IMR-90 (cell line): ENCODE measurements around the gene ADGRF1. TPM values are rescaled to one million over a fixed set of nuclear protein-coding genes. Genes with fewer than 3 reads are reported as not detected.

Source experiments
- ATAC-seq: fragments of 200-7000 bp; cut with Tn5 transposase; 2 replicates; pipeline ENCODE4 v1.9.1; 2020; ENCODE audit warnings: low read depth, mild to moderate bottlenecking, moderate library complexity
- BruUV-seq: library from RNA; stranded (reverse); fragments of 400-500 nt; replicated peaks from 2 replicates; lab custom pipeline; 2021; lab: Mats Ljungman, UMichigan
- CTCF ChIA-PET: fragments of 300-600 bp; formaldehyde crosslinking; extraction: SDS; loops from one replicate; lab custom pipeline; 2021; ENCODE audit warnings: antibody characterized with exemption; lab: Yijun Ruan, JAX
- POLR2A ChIA-PET: fragments of 300-600 bp; sonication (Branson Sonifier 250); formaldehyde crosslinking; loops from one replicate; lab custom pipeline; 2022; ENCODE audit warnings: antibody characterized with exemption; ENCODE audit not compliant: unreplicated experiment; lab: Charles Lee
- DNase-seq: peaks from one replicate; pipeline ENCODE4 v3.0.0; 2013
- H2AFZ ChIP-seq: replicated peaks from 2 replicates; pipeline ENCODE3; 2013; ENCODE audit warnings: low read length, mild to moderate bottlenecking; ENCODE audit not compliant: poor library complexity
- H2AK5ac ChIP-seq: 2 replicates; pipeline ENCODE4 v1.6.1; 2013; ENCODE audit warnings: low read depth, low read length, inconsistent platforms
- H2AK9ac ChIP-seq: replicated peaks from 2 replicates; pipeline ENCODE3; 2013; ENCODE audit warnings: mild to moderate bottlenecking, low read depth, low read length, moderate library complexity; ENCODE audit not compliant: poor library complexity
- H2BK120ac ChIP-seq: 2 replicates; pipeline ENCODE4 v1.6.1; 2013; ENCODE audit warnings: low read depth, low read length, inconsistent platforms
- H2BK15ac ChIP-seq: 3 replicates; pipeline ENCODE4 v1.6.1; 2013; ENCODE audit warnings: low read depth, low read length, inconsistent platforms
- H2BK20ac ChIP-seq: 2 replicates; pipeline ENCODE4 v1.6.1; 2013; ENCODE audit warnings: low read depth, mild to moderate bottlenecking, inconsistent platforms, low read length, moderate library complexity
- H2BK5ac ChIP-seq: 2 replicates; pipeline ENCODE4 v1.6.1; 2013; ENCODE audit warnings: mild to moderate bottlenecking, low read depth, low read length, inconsistent platforms; ENCODE audit not compliant: poor library complexity, severe bottlenecking
- H3K14ac ChIP-seq: replicated peaks from 2 replicates; pipeline ENCODE4 v1.6.1; 2013; ENCODE audit warnings: low read depth, low read length, inconsistent platforms
- H3K18ac ChIP-seq: 2 replicates; pipeline ENCODE4 v1.6.1; 2013; ENCODE audit warnings: low read depth, low read length, control low read depth
- H3K23ac ChIP-seq: 2 replicates; pipeline ENCODE4 v1.6.1; 2013; ENCODE audit warnings: low read depth, low read length, inconsistent platforms
- H3K27ac ChIP-seq: 2 replicates; pipeline ENCODE4 v1.5.1; 2013; ENCODE audit warnings: mild to moderate bottlenecking, control low read depth, low read length; ENCODE audit not compliant: insufficient read depth
- H3K27me3 ChIP-seq: 2 replicates; pipeline ENCODE4 v1.6.1; 2013; ENCODE audit warnings: low read length; ENCODE audit not compliant: control insufficient read depth, insufficient read depth
- H3K36me3 ChIP-seq: 2 replicates; pipeline ENCODE4 v1.6.1; 2013; ENCODE audit warnings: low read length, mixed read lengths; ENCODE audit not compliant: control insufficient read depth, insufficient read depth
- H3K4ac ChIP-seq: 2 replicates; pipeline ENCODE4 v1.6.1; 2013; ENCODE audit warnings: low read depth, low read length, inconsistent platforms
- H3K4me1 ChIP-seq: 2 replicates; pipeline ENCODE4 v1.6.1; 2013; ENCODE audit warnings: low read length, mixed read lengths; ENCODE audit not compliant: control insufficient read depth, insufficient read depth
- H3K4me2 ChIP-seq: 2 replicates; pipeline ENCODE4 v1.6.1; 2013; ENCODE audit warnings: low read depth, mild to moderate bottlenecking, control low read depth, low read length, moderate library complexity
- H3K4me3 ChIP-seq: 2 replicates; pipeline ENCODE4 v1.5.1; 2013; ENCODE audit warnings: low read depth, mild to moderate bottlenecking, control low read depth, low read length, moderate library complexity; ENCODE audit not compliant: insufficient read depth
- H3K56ac ChIP-seq: 2 replicates; pipeline ENCODE4 v1.6.1; 2013; ENCODE audit warnings: low read length, inconsistent platforms; ENCODE audit not compliant: insufficient read depth; ENCODE audit errors: extremely low read depth
- H3K79me1 ChIP-seq, 2 experiments: 2 replicates each; pipeline ENCODE4 v1.6.1; 2013; ENCODE audit warnings: low read length in 2 of 2, inconsistent platforms in 1 of 2, low read depth in 1 of 2
- H3K9ac ChIP-seq: 2 replicates; pipeline ENCODE4 v1.6.1; 2013; ENCODE audit warnings: low read depth, low read length, control low read depth
- H3K9me1 ChIP-seq: 2 replicates; pipeline ENCODE4 v1.6.1; 2013; ENCODE audit warnings: low read length, inconsistent platforms; ENCODE audit not compliant: insufficient read depth
- H3K9me3 ChIP-seq: 2 replicates; pipeline ENCODE4 v1.6.1; 2013; ENCODE audit warnings: low read length; ENCODE audit not compliant: control insufficient read depth, insufficient read depth
- H4K20me1 ChIP-seq: 2 replicates; pipeline ENCODE4 v1.6.1; 2013; ENCODE audit warnings: low read length, inconsistent platforms; ENCODE audit not compliant: insufficient read depth
- H4K5ac ChIP-seq: 2 replicates; pipeline ENCODE4 v1.6.1; 2013; ENCODE audit warnings: mild to moderate bottlenecking, low read depth, low read length, control low read depth
- H4K8ac ChIP-seq, 2 experiments: 2 replicates each; pipeline ENCODE4 v1.6.1; 2013; ENCODE audit warnings: low read depth in 2 of 2, low read length in 2 of 2, control low read depth in 1 of 2, inconsistent platforms in 1 of 2
- H4K91ac ChIP-seq: 2 replicates; pipeline ENCODE4 v1.6.1; 2013; ENCODE audit warnings: low read depth, low read length, inconsistent platforms; ENCODE audit not compliant: insufficient read depth
- BHLHE40 ChIP-seq: fragments of 150-350 bp; IDR thresholded peaks from 2 replicates; pipeline ENCODE4 v1.6.1; 2016; ENCODE audit warnings: mild to moderate bottlenecking, low read depth, low read length
- CHD1 ChIP-seq: IDR thresholded peaks from 2 replicates; pipeline ENCODE4 v1.6.1; 2012; ENCODE audit warnings: low read depth, low read length, improper control_type of control experiment
- ELK1 ChIP-seq: fragments of 150-350 bp; IDR thresholded peaks from 2 replicates; pipeline ENCODE4 v1.6.1; 2016; ENCODE audit warnings: low read depth, mild to moderate bottlenecking, low read length, moderate library complexity, borderline replicate concordance
- FOS ChIP-seq: fragments of 150-350 bp; IDR thresholded peaks from 2 replicates; pipeline ENCODE4 v1.6.1; 2016; ENCODE audit warnings: low read depth, low read length
- MAZ ChIP-seq: IDR thresholded peaks from 2 replicates; pipeline ENCODE4 v1.6.1; 2012; ENCODE audit warnings: low read depth, mild to moderate bottlenecking, low read length, improper control_type of control experiment, moderate library complexity, borderline replicate concordance
- NFE2L2 ChIP-seq: fragments of 150-350 bp; IDR thresholded peaks from 2 replicates; pipeline ENCODE4 v1.6.1; 2016; ENCODE audit warnings: low read depth, mild to moderate bottlenecking, low read length
- POLR2A ChIP-seq: IDR thresholded peaks from 2 replicates; pipeline ENCODE4 v1.6.1; 2012; ENCODE audit warnings: mild to moderate bottlenecking, low read depth, low read length
- RAD21 ChIP-seq: IDR thresholded peaks from 2 replicates; pipeline ENCODE4 v1.6.1; 2012; ENCODE audit warnings: low read length, improper control_type of control experiment
- RCOR1 ChIP-seq: IDR thresholded peaks from 2 replicates; pipeline ENCODE4 v1.6.1; 2012; ENCODE audit warnings: mild to moderate bottlenecking, low read length, improper control_type of control experiment; ENCODE audit not compliant: insufficient replicate concordance
- RFX5 ChIP-seq: IDR thresholded peaks from 2 replicates; pipeline ENCODE4 v1.8.0; 2012; ENCODE audit warnings: low read depth, mild to moderate bottlenecking, low read length, moderate library complexity
- SMC3 ChIP-seq: fragments of 150-350 bp; IDR thresholded peaks from 2 replicates; pipeline ENCODE4 v1.6.1; 2016; ENCODE audit warnings: low read depth, mild to moderate bottlenecking, antibody characterized with exemption, low read length, moderate library complexity
- WGBS, 2 experiments: methylation state at CpG; one replicate each; pipeline versions ENCODE4 v1.1.5 to v1.1.7; 2013; ENCODE audit warnings: missing lambda C conversion rate in 2 of 2; ENCODE audit not compliant: insufficient read length in 1 of 2; ENCODE audit errors: extremely low coverage in 2 of 2; 5-methylcytosine and 5-hydroxymethylcytosine counted together
- dilution Hi-C: fragments of 300-500 bp; cut with HindIII; formaldehyde crosslinking; loops from one replicate; pipeline ENCODE4 v1.14.3; 2018; ENCODE audit warnings: low sequenced_read_pairs; ENCODE audit not compliant: unreplicated experiment
- in situ Hi-C: fragments of 300-500 bp; cut with MboI; formaldehyde crosslinking; loops from 3 replicates; pipeline ENCODE4 v1.14.3; 2019; ENCODE audit warnings: low sequenced_read_pairs, inconsistent platforms, mixed read lengths
- intact Hi-C: fragments of 100-400 bp; cut with micrococcal nuclease; formaldehyde crosslinking; loops from 2 replicates; pipeline ENCODE4 v1.10.0; 2022
- polyA plus RNA-seq, 3 experiments: library from polyadenylated mRNA; depleted of rRNA; stranded (reverse); fragments of >200 nt; gene quantifications; 2 replicates each; pipeline ENCODE4 v1.2.3, GENCODE V29; 2012; ENCODE audit warnings: low replicate concordance in 1 of 3
- total RNA-seq: library from RNA; depleted of rRNA; stranded (reverse); fragments of >200 nt; gene quantifications from 2 replicates; pipeline ENCODE4 v1.2.3, GENCODE V29; 2012

The ADGRF1 gene
- total and polyA plus RNA-seq, 2 of the 4 experiments (the other 2 are of a cell fraction), result not detected

DNA sequence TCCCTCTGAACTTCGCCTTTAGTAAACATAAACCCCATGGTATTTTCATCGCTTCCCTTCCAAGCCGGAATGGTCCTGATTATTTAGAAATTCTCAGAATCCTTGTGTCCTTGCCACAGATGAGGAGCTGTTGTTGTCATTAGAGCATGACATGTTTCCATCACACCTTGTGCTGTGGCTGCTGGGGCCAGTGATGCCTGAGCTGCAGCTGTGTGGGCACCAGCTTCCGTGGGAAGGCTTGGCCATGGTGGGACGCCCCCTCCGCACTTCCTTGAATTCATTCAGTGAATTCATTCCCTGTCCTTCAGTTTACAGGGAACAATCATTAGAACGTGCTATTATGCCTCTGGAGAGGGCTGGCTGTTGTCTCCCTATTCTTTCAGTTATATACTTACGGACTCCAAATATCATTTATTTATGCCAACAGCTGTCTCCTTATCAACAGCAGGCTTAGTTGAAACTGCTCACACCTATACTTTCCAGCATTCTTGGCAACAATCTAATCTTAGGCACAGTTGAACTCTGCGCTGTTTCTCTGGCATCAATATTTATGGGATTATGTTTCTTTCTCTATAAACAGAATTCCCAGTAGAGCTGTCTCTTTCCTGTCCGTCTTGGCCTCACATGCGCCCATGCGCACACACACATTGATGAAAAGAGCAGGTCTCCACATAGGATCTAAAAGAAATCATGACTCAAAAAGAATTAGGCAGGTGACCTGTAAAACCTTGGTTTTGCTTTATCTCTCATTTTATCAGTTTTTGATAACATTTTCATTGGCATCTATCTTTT is 9.0 kb downstream of the ADGRF1 start:
- Histone ChIP-seq H3K27me3 (peaks cover 4% of the 10 kb centered on the region), H4K20me1 (no peaks in the 10 kb centered on the region), H2BK5ac (no peak overlapping the region), H3K27ac (no peak overlapping the region), H3K4me2 (no peak overlapping the region), H3K9me3 (no peaks in the 10 kb centered on the region), H3K9ac (no peak overlapping the region), H2BK120ac (no peak overlapping the region), H3K18ac (no peak overlapping the region), H3K23ac (no peak overlapping the region), H3K4me3 (no peak overlapping the region), H2AK5ac (no peak overlapping the region), H2AK9ac (no peak overlapping the region), H3K79me1 (no peaks in the 10 kb centered on the region), H4K91ac (no peak overlapping the region), H3K36me3 (no peaks in the 10 kb centered on the region), H2BK20ac (no peak overlapping the region), H3K56ac (no peak overlapping the region), H2BK15ac (no peak overlapping the region), H3K4ac (no peak overlapping the region), H4K5ac (no peak overlapping the region), H3K4me1 (no peaks in the 10 kb centered on the region), H3K14ac (no peak overlapping the region), H4K8ac (no peak overlapping the region), H2AFZ (no peak overlapping the region), H3K9me1 (no peaks in the 10 kb centered on the region)
- ATAC-seq, result no peak
- POLR2A ChIA-PET, result no interaction called here
- TF ChIP-seq POLR2A, result no peak
- TF ChIP-seq BHLHE40, result no peak
- TF ChIP-seq SMC3, result no peak
- no peak for TF ChIP-seq ELK1
- no peak for TF ChIP-seq MAZ
- TF ChIP-seq RCOR1, result no peak
- TF ChIP-seq FOS, result no peak
- no peak for TF ChIP-seq RFX5
- no peak for TF ChIP-seq CHD1
- no peak for TF ChIP-seq RAD21
- no peak for TF ChIP-seq NFE2L2
- WGBS, 2 experiments, result 0% methylated on average over 1 of the region's 12 CpGs; no CpG with 5 or more reads in 1 of the 2 experiments
- intact Hi-C loops, result no loop called here
- dilution Hi-C loops, result no loop called here
- in situ Hi-C loops, result no loop called here
- no TSS peak for BruUV-seq
- DNase-seq, result no peak
- CTCF ChIA-PET, result no interaction called here
